Osteoblast (primary cell): ENCODE measurements around the gene HCN1. TPM values are rescaled to one million over a fixed set of nuclear protein-coding genes. Genes with fewer than 3 reads are reported as not detected.

Experiments used
- DNase-seq: peaks from one replicate; pipeline ENCODE4 v3.0.0; 2011; ENCODE audit warnings: low spot score, mixed read lengths; ENCODE audit not compliant: insufficient read length; ENCODE audit errors: missing footprints
- H2AFZ ChIP-seq: 2 replicates; pipeline ENCODE4 v1.6.0; 2011; ENCODE audit warnings: mild to moderate bottlenecking, low read length
- H3K27ac ChIP-seq: 2 replicates; pipeline ENCODE4 v1.5.1; 2011; ENCODE audit warnings: mild to moderate bottlenecking, low read depth, low read length, moderate library complexity
- H3K27me3 ChIP-seq: 2 replicates; pipeline ENCODE4 v1.6.0; 2012; ENCODE audit warnings: mild to moderate bottlenecking, control low read depth, inconsistent platforms, low read length, moderate library complexity; ENCODE audit not compliant: insufficient read depth
- H3K36me3 ChIP-seq: 2 replicates; pipeline ENCODE4 v1.5.1; 2011; ENCODE audit warnings: mild to moderate bottlenecking, low read length, control low read depth, moderate library complexity; ENCODE audit not compliant: insufficient read depth
- H3K4me1 ChIP-seq: 2 replicates; pipeline ENCODE4 v1.5.1; 2011; ENCODE audit warnings: mild to moderate bottlenecking, low read length, control low read depth, moderate library complexity; ENCODE audit not compliant: insufficient read depth
- H3K4me2 ChIP-seq: 2 replicates; pipeline ENCODE4 v1.6.0; 2011; ENCODE audit warnings: mild to moderate bottlenecking, low read length; ENCODE audit not compliant: insufficient read depth
- H3K4me3 ChIP-seq: fragments of 200-600 bp; sonication (generic); 3 replicates; pipeline ENCODE4 v1.5.1; 2012; ENCODE audit warnings: mild to moderate bottlenecking, low read length, inconsistent platforms; ENCODE audit not compliant: insufficient read depth
- H3K79me2 ChIP-seq: 2 replicates; pipeline ENCODE4 v1.6.0; 2012; ENCODE audit warnings: mild to moderate bottlenecking, low read length, control low read depth, inconsistent platforms; ENCODE audit not compliant: insufficient read depth
- H3K9me3 ChIP-seq: 2 replicates; pipeline ENCODE4 v1.5.1; 2011; ENCODE audit warnings: low read depth, low read length, control low read depth
- H4K20me1 ChIP-seq: 2 replicates; pipeline ENCODE4 v1.6.0; 2012; ENCODE audit warnings: mild to moderate bottlenecking, low read length, control low read depth; ENCODE audit not compliant: insufficient read depth
- total RNA-seq: library from RNA; depleted of rRNA; stranded (reverse); fragments of >200 nt; gene quantifications from 2 replicates; pipeline ENCODE4 v1.2.3, GENCODE V29; 2012
- TF ChIP-seq, protein P1 (sequence below): IDR thresholded peaks from 2 replicates; pipeline ENCODE4 v1.5.1; 2011; ENCODE audit warnings: mild to moderate bottlenecking, low read depth, low read length, moderate library complexity; ENCODE audit errors: extremely low read depth

Gene HCN1
- total RNA-seq, 1 donor, result not detected

- H3K4me2 ChIP-seq, result no peak overlapping the region
- H3K79me2 ChIP-seq, result no peaks in the 10 kb centered on the region
- no peaks in the 10 kb centered on the region for H3K36me3 ChIP-seq
- TF ChIP-seq, protein P1, sequence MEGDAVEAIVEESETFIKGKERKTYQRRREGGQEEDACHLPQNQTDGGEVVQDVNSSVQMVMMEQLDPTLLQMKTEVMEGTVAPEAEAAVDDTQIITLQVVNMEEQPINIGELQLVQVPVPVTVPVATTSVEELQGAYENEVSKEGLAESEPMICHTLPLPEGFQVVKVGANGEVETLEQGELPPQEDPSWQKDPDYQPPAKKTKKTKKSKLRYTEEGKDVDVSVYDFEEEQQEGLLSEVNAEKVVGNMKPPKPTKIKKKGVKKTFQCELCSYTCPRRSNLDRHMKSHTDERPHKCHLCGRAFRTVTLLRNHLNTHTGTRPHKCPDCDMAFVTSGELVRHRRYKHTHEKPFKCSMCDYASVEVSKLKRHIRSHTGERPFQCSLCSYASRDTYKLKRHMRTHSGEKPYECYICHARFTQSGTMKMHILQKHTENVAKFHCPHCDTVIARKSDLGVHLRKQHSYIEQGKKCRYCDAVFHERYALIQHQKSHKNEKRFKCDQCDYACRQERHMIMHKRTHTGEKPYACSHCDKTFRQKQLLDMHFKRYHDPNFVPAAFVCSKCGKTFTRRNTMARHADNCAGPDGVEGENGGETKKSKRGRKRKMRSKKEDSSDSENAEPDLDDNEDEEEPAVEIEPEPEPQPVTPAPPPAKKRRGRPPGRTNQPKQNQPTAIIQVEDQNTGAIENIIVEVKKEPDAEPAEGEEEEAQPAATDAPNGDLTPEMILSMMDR, result no peak
- DNase-seq, result no peak
- H2AFZ ChIP-seq, result no peak overlapping the region
- H3K9me3 ChIP-seq, result no peaks in the 10 kb centered on the region
- no peaks in the 10 kb centered on the region for H3K27me3 ChIP-seq
- no peak overlapping the region for H3K4me3 ChIP-seq
- no peaks in the 10 kb centered on the region for H3K4me1 ChIP-seq
- H4K20me1 ChIP-seq, result no peaks in the 10 kb centered on the region
- H3K27ac ChIP-seq, result no peak overlapping the region
Observed at GRCh38 chr5:45532826-45533624, 163.2 kb downstream of the HCN1 start.

DNA sequence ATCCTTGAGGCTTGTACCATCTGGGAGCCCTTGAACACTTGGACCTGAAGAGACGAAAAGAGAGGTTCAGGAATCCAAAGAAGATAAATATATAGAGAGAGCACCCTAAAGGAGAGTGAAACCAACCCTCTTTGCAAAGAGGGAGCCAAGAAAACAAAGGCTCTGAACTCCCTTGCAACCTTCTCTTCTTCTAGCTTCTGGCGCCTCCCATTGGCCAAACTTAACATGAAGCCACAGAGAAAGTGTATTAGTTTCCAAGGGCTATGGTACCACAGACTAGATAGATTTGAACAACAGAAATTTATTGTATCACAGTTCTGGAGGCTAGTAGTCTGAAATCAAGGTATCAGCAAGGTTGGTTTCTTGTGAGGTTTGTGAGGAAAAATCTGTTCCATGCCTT lies 175.1 kb downstream of the HCN1 start:
- Histone ChIP-seq H3K4me2 (no peak overlapping the region), H3K27ac (no peak overlapping the region), H3K4me1 (no peaks in the 10 kb centered on the region), H3K27me3 (no peaks in the 10 kb centered on the region), H3K9me3 (no peaks in the 10 kb centered on the region), H2AFZ (no peak overlapping the region), H3K79me2 (no peaks in the 10 kb centered on the region), H3K4me3 (no peak overlapping the region), H4K20me1 (no peaks in the 10 kb centered on the region), H3K36me3 (no peaks in the 10 kb centered on the region)
- TF ChIP-seq, protein P1, result no peak
- no peak for DNase-seq

- Histone ChIP-seq H3K36me3 (no peaks in the 10 kb centered on the region), H3K27ac (no peak overlapping the region), H4K20me1 (no peaks in the 10 kb centered on the region), H3K4me2 (no peak overlapping the region), H3K79me2 (no peaks in the 10 kb centered on the region), H3K9me3 (peaks cover 2% of the 10 kb centered on the region), H3K4me3 (no peak overlapping the region), H2AFZ (no peak overlapping the region), H3K4me1 (no peaks in the 10 kb centered on the region), H3K27me3 (no peaks in the 10 kb centered on the region)
- TF ChIP-seq, protein P1, result no peak
- DNase-seq, result no peak
Observed at GRCh38 chr5:45512521-45512920, 183.7 kb downstream of the HCN1 start.

DNA sequence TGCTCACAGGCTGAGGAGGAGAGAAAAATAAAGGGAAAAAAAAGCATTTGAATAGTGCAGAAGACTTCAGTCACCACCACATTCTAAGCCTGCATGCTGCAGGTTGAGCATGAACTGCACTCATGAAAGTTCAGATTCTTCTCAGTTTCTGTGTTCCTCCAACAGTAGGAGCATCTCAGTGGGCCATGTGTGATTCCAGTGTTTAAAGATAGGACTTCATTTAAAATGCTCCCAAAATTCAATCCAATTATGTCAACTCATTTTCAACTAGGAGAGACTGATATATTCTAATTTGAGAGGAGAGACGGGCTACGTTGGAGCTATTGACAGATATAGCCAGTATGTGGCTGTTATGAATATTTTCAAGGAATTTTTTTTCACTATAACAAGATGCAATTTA lies 186.8 kb downstream of the HCN1 start:
- Histone ChIP-seq H3K79me2 (no peaks in the 10 kb centered on the region), H3K4me2 (no peak overlapping the region), H3K27ac (no peak overlapping the region), H3K9me3 (peaks cover 2% of the 10 kb centered on the region), H3K27me3 (no peaks in the 10 kb centered on the region), H3K4me1 (no peaks in the 10 kb centered on the region), H3K4me3 (no peak overlapping the region), H2AFZ (no peak overlapping the region), H4K20me1 (no peaks in the 10 kb centered on the region), H3K36me3 (no peaks in the 10 kb centered on the region)
- no peak for DNase-seq
- TF ChIP-seq, protein P1, result no peak
